ENCODE measurements around the gene TTYH2. TPM values are rescaled to one million over a fixed set of nuclear protein-coding genes. Genes with fewer than 3 reads are reported as not detected.

The TTYH2 gene
- total RNA-seq, 2 experiments from 2014 or later: 4.7 to 6.3 TPM

DNA sequence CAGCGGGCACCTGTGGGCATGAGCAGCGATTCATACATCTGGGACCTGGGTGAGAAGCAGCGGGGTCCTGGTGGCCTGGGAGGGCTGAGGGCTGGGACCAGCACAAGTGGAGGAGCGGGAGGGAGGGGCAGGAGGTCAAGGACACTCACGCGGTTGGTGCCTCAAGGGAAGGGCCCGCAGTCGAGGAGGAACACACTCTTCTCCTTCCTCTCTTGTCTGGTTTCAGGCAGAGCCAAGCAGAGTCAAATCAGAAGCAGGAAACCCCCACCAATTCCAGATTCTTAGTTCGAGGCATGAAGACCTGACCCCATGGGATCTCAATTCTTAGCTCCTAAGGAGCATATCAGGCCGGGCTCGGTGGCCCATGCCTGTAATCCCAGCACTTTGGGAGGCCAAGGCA, 76.3 kb downstream of the TTYH2 start:
- Mint-ChIP-seq H3K27ac (no peak overlapping the region), H3K4me1 (ENCODE audit: low read depth) (peaks cover 25% of the 10 kb centered on the region), H3K27me3 (ENCODE audit: low read depth) (peaks cover 2% of the 10 kb centered on the region), H3K36me3 (ENCODE audit: low read depth) (no peaks in the 10 kb centered on the region), H3K4me3 (no peak overlapping the region), H3K9me3 (ENCODE audit: insufficient read depth) (no peaks in the 10 kb centered on the region)
- ATAC-seq: no peak
- ChIA-PET CTCF (interaction anchor here (0.6 kb wide), 2 partner anchors 9 to 10 kb away, joined by 3 read pairs; no protein-coding TSS in a partner anchor), POLR2A (interaction anchor here (0.8 kb wide), 1 partner anchor 8 kb away, joined by 3 read pairs; no protein-coding TSS in a partner anchor)
- DNase-seq: no peak

DNA sequence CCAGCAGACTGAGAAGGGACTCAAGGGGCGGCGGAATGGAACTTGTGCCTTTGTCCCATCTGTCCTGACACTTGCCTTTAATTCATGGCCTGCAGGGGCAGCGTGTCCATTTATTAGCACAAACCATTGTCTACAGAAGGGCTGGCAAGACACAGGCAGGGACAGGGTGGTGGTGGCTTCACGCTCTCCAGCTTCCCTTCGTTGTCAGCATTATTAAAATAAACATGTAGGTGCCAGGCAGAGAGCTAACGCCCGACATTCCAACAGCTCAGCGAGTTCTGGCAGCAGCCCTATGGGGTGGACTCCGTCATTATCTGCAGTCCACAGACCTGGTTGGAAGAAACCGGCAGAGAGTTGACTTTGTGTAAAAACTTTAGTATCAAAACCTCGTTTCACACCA, 77.0 kb downstream of the TTYH2 start:
- CTCF ChIA-PET: interaction anchor here (0.6 kb wide), 1 partner anchor 8 kb away, joined by 3 read pairs; no protein-coding TSS in a partner anchor
- ATAC-seq: no peak
- no peak overlapping the region for H3K4me3 Mint-ChIP-seq

DNA sequence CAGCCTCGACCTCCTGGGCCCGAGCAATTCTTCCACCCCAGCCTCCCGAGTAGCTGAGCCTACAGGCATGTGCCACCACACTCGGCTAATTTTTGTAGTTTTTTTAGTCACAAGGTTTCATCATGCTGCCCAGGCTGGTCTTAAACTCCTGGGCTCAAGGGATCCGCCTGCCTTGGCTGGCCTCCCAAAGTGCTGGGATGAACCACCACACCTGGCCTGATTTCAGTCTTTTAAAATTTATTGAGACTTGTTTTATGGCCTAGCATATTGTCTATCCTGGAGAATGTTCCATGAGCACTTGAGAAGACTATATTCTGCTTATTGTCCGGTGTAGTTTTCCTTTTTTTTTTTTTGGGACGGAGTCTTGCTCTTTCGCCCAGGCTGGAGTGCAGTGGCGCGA, 79.1 kb downstream of the TTYH2 start:
- no peaks in the 10 kb centered on the region for H3K9me3 Mint-ChIP-seq (ENCODE audit: insufficient read depth)
- H3K36me3 Mint-ChIP-seq (ENCODE audit: low read depth): no peaks in the 10 kb centered on the region
- H3K4me3 Mint-ChIP-seq: no peak overlapping the region
- H3K27me3 Mint-ChIP-seq (ENCODE audit: low read depth): peaks cover 14% of the 10 kb centered on the region
- CTCF ChIA-PET: interaction anchor here (1.6 kb wide), 1 partner anchor 9 kb away, joined by 5 read pairs; no protein-coding TSS in a partner anchor
- DNase-seq: no peak
- POLR2A ChIA-PET: no interaction called here
- peaks cover 21% of the 10 kb centered on the region for H3K4me1 Mint-ChIP-seq (ENCODE audit: low read depth)
- no peak for ATAC-seq
- no peak overlapping the region for H3K27ac Mint-ChIP-seq

More for the DNA sequence above, 77.0 kb downstream of the TTYH2 start:
- DNase-seq: no peak
- peaks cover 18% of the 10 kb centered on the region for H3K4me1 Mint-ChIP-seq (ENCODE audit: low read depth)
- peaks cover 2% of the 10 kb centered on the region for H3K27me3 Mint-ChIP-seq (ENCODE audit: low read depth)
- POLR2A ChIA-PET: interaction anchor here (0.8 kb wide), 1 partner anchor 8 kb away, joined by 3 read pairs; no protein-coding TSS in a partner anchor
- H3K9me3 Mint-ChIP-seq (ENCODE audit: insufficient read depth): no peaks in the 10 kb centered on the region
- H3K27ac Mint-ChIP-seq: no peak overlapping the region
- H3K36me3 Mint-ChIP-seq (ENCODE audit: low read depth): no peaks in the 10 kb centered on the region

DNA sequence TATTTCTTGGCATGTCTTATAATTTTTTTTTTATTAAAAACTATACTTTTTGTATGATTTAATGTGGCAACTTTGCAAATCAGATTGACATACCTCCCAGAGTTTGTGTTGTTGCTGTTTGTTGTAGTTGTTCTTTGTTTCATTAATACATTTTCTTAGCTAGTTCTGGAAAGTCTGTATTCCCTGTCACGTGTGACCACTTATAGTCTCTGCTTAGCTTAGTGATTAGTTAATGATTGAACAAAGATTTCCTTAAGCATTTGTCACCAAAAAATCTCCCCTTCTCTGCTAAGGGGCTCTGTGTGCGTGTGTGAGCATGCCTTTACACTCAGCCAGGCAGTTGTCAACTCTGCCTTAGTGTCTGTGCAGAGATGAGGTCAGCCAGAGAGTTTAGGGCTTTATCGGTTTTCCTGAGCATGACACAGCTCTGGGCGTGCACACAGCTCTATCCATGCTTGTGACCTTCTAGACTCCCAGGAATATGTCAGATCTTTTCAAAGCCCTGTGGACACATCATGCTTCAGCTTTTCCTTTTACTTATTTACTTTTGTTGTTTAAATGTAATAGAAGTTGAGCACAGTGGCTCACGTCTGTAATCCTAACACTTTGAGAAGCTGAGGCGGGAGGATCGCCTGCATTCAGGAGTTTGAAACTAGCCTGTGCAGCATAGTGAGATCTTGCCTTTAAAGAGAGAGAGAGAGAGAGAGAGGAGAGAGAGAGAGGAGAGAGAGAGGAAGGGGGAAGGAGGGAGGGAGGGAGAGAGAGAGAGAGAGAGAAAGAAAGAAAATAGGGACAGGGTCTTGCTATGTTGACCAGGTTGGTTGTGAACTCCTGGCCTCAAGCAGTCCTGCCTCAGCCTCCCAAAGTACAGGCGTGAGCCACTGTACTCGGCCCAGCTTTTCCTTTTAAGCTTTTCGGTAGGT, 82.5 kb downstream of the TTYH2 start:
- no peaks in the 10 kb centered on the region for H3K36me3 Mint-ChIP-seq (ENCODE audit: low read depth)
- ATAC-seq: no peak
- H3K9me3 Mint-ChIP-seq (ENCODE audit: insufficient read depth): no peaks in the 10 kb centered on the region
- POLR2A ChIA-PET: interaction anchor here (0.9 to 1.2 kb wide), 2 partner anchors 9 to 83 kb away, joined by 3 read pairs; partner anchors contain the start of gene TTYH2
- no peak overlapping the region for H3K4me3 Mint-ChIP-seq
- CTCF ChIA-PET: interaction anchor here (0.9 to 3.3 kb wide), 11 partner anchors 8 to 96 kb away, joined by 3 to 22 read pairs (median 7); partner anchors contain the start of genes RPL38 and TTYH2
- H3K4me1 Mint-ChIP-seq (ENCODE audit: low read depth): peaks cover 7% of the 10 kb centered on the region
- H3K27me3 Mint-ChIP-seq (ENCODE audit: low read depth): peaks cover 16% of the 10 kb centered on the region
- DNase-seq: no peak
- H3K27ac Mint-ChIP-seq: no peak overlapping the region

DNA sequence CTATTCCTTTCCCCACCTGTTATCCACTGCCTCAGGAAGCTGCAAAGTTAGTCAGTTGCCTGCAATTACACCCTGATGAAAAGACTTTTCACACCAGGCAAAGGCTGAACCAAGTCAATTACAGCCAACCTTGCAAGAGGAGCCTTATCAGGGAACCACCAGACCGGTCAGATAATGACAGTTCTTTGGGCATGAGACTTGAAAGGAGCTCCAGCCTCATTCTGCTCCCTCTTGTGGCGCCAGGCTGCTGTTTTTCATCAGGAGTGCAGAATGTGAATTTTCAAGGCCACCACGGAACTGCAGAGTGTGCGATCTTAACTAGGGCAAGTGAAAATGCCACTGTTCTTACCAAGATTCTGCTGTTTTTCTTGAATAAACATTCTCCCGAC, 83.2 kb downstream of the TTYH2 start:
- peaks cover 10% of the 10 kb centered on the region for H3K4me1 Mint-ChIP-seq (ENCODE audit: low read depth)
- H3K27me3 Mint-ChIP-seq (ENCODE audit: low read depth): peaks cover 16% of the 10 kb centered on the region
- H3K9me3 Mint-ChIP-seq (ENCODE audit: insufficient read depth): no peaks in the 10 kb centered on the region
- ATAC-seq (peak; percentile 60), DNase-seq (peak; percentile 59)
- POLR2A ChIA-PET: interaction anchor here (1.2 kb wide), 1 partner anchor 84 kb away, joined by 3 read pairs; the partner anchor contains the start of gene TTYH2
- CTCF ChIA-PET: interaction anchor here (0.9 to 3.3 kb wide), 10 partner anchors 9 to 96 kb away, joined by 3 to 22 read pairs (median 6); partner anchors contain the start of genes RPL38 and TTYH2
- H3K36me3 Mint-ChIP-seq (ENCODE audit: low read depth): no peaks in the 10 kb centered on the region
- no peak overlapping the region for H3K4me3 Mint-ChIP-seq
- H3K27ac Mint-ChIP-seq: no peak overlapping the region

DNA sequence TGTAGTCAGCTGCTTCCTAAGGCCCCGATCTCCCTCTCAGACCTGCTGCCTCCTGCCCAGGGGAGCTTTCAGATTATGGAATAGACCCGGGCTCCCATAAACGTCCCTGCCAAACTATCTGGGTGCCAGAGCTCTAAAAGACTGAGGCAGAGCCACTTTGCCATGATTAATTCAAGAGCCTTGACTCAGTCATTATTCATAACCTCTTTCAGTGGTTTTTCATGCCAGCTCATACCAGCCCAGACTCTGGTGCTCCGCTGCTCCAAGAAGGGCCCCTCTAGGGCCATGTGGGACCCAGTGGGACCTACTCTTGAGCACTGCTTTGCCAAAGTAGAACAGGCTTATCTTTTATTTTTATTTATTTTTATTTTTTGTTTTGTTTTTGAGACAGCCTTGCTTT, 84.6 kb downstream of the TTYH2 start:
- Mint-ChIP-seq H3K27me3 (ENCODE audit: low read depth) (peaks cover 16% of the 10 kb centered on the region), H3K4me3 (no peak overlapping the region), H3K4me1 (ENCODE audit: low read depth) (peaks cover 10% of the 10 kb centered on the region), H3K27ac (no peak overlapping the region), H3K36me3 (ENCODE audit: low read depth) (no peaks in the 10 kb centered on the region), H3K9me3 (ENCODE audit: insufficient read depth) (no peaks in the 10 kb centered on the region)
- no peak for ATAC-seq
- no peak for DNase-seq
- ChIA-PET CTCF (interaction anchor here (0.7 to 3.6 kb wide), 6 partner anchors 8 to 85 kb away, joined by 3 to 22 read pairs (median 4); no protein-coding TSS in a partner anchor), POLR2A (no interaction called here)

DNA sequence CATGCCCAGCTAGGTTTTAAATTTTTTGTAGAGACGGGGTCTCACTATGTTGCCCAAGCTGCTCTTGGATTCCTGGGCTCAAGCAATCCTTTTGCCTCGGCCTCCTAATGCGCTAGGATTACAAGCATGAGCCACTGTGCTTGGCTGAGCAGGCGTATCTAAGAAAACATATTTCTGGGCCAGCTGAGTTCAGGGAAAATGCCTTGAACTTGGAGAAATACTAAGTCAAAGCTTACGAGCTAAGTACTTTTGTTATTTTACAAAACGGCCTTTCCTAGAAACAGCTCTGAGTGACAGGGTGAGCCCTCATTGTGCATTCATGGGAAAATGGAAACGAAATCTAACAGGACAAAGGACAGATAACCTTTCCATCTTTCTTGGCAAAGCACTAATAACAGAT, 85.4 kb downstream of the TTYH2 start:
- ChIA-PET CTCF (interaction anchor here (0.7 to 3.6 kb wide), 6 partner anchors 9 to 89 kb away, joined by 3 to 19 read pairs (median 4); no protein-coding TSS in a partner anchor), POLR2A (no interaction called here)
- no peak overlapping the region for H3K27ac Mint-ChIP-seq
- no peak overlapping the region for H3K4me3 Mint-ChIP-seq
- no peaks in the 10 kb centered on the region for H3K9me3 Mint-ChIP-seq (ENCODE audit: insufficient read depth)
- H3K4me1 Mint-ChIP-seq (ENCODE audit: low read depth): peaks cover 10% of the 10 kb centered on the region
- no peaks in the 10 kb centered on the region for H3K36me3 Mint-ChIP-seq (ENCODE audit: low read depth)
- DNase-seq: no peak
- ATAC-seq: no peak
- H3K27me3 Mint-ChIP-seq (ENCODE audit: low read depth): peaks cover 16% of the 10 kb centered on the region

DNA sequence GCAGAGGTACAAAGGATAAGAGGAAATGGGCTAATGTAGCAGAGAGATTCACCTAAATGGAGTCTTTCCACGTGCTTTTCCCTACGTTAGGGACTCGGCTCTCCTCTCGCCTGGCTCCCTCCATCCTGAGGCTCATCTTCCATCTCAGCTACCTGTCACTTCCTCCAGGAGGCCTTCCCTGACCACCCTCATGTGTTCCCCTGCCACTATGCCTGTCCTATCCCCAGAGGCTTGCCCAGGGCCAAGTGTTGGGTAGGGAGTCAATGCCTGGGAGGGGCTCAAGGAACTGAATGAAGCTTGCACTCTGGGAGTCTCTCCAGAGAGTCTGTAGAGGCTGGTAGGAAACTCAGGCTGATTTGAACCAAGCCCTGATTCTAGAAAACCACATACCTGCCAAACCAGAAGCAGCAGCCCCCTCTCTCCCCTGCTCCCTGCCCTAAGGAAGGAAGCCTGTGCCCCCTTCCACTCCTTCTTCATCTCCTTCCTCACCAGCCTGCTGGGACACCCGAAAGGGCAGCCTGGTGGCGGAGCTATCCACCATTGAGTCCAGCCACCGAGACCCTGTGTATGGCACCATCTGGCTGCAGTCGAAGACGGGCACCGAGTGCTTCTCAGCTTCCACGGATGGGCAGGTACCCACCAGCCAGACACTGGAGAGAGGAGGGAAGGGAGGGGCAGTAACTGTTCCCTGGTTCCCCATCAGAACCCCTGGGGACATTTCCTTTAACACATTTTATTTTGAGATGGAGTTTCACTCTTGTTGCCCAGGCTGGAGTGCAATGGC, 86.0 kb downstream of the TTYH2 start:
- H3K27me3 Mint-ChIP-seq (ENCODE audit: low read depth): peaks cover 16% of the 10 kb centered on the region
- H3K4me1 Mint-ChIP-seq (ENCODE audit: low read depth): peaks cover 10% of the 10 kb centered on the region
- DNase-seq (no peak), ATAC-seq (no peak)
- POLR2A ChIA-PET: no interaction called here
- H3K36me3 Mint-ChIP-seq (ENCODE audit: low read depth): no peaks in the 10 kb centered on the region
- H3K9me3 Mint-ChIP-seq (ENCODE audit: insufficient read depth): no peaks in the 10 kb centered on the region
- CTCF ChIA-PET: interaction anchor here (1.1 to 3.6 kb wide), 5 partner anchors 14 to 90 kb away, joined by 3 to 19 read pairs (median 4); no protein-coding TSS in a partner anchor
- no peak overlapping the region for H3K27ac Mint-ChIP-seq
- H3K4me3 Mint-ChIP-seq: no peak overlapping the region

DNA sequence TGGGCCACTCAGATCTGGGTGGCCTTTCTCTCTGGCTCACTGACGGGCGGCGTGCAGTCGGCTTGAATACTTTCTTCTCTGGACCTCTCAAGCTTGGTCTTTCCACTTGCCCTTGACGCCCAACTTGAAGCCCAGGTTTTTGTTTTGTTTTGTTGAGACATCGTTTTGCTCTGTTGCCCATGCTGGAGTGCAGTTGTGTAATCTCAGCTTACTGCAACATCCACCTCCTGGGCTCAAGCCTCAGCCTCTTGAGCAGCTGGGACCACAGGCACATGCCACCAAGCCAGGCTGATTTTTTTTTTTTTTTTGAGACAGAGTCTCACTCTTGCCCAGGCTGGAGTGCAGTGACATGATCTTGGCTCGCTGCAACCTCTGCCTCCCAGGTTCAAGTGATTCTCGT, 89.9 kb downstream of the TTYH2 start:
- H3K27me3 Mint-ChIP-seq (ENCODE audit: low read depth): peaks cover 6% of the 10 kb centered on the region
- ChIA-PET CTCF (interaction anchor here (0.7 to 1.1 kb wide), 2 partner anchors 50 to 230 kb away, joined by 3 read pairs; no protein-coding TSS in a partner anchor), POLR2A (no interaction called here)
- DNase-seq: no peak
- no peaks in the 10 kb centered on the region for H3K9me3 Mint-ChIP-seq (ENCODE audit: insufficient read depth)
- H3K27ac Mint-ChIP-seq: no peak overlapping the region
- H3K4me3 Mint-ChIP-seq: no peak overlapping the region
- H3K36me3 Mint-ChIP-seq (ENCODE audit: low read depth): no peaks in the 10 kb centered on the region
- peaks cover 20% of the 10 kb centered on the region for H3K4me1 Mint-ChIP-seq (ENCODE audit: low read depth)
- no peak for ATAC-seq

DNA sequence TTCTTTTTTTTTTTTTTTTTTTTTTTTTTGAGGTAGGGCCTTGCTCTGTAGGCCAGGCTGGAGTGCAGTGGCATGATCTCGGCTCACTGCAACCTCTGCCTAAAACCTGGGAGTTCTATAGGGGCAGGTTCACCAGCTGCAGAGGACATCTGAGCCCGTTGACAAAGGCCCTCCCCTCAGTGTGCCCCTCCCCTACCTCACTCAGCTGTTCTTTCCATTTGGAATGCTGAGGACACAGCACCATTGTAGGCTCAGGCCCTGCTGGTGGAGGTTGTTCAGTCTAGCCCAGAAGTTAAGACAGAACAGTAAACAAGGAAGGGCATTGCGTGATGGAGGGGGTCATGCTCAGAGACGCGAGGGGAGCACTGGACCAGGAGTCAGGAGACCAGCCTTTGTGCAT, 90.8 kb downstream of the TTYH2 start:
- DNase-seq (no peak), ATAC-seq (no peak)
- Mint-ChIP-seq H3K9me3 (ENCODE audit: insufficient read depth) (no peaks in the 10 kb centered on the region), H3K27ac (no peak overlapping the region), H3K4me1 (ENCODE audit: low read depth) (peaks cover 20% of the 10 kb centered on the region), H3K27me3 (ENCODE audit: low read depth) (peaks cover 5% of the 10 kb centered on the region), H3K4me3 (no peak overlapping the region), H3K36me3 (ENCODE audit: low read depth) (no peaks in the 10 kb centered on the region)
- CTCF ChIA-PET: interaction anchor here (1.1 kb wide), 1 partner anchor 10 kb away, joined by 4 read pairs; no protein-coding TSS in a partner anchor
- POLR2A ChIA-PET: no interaction called here

DNA sequence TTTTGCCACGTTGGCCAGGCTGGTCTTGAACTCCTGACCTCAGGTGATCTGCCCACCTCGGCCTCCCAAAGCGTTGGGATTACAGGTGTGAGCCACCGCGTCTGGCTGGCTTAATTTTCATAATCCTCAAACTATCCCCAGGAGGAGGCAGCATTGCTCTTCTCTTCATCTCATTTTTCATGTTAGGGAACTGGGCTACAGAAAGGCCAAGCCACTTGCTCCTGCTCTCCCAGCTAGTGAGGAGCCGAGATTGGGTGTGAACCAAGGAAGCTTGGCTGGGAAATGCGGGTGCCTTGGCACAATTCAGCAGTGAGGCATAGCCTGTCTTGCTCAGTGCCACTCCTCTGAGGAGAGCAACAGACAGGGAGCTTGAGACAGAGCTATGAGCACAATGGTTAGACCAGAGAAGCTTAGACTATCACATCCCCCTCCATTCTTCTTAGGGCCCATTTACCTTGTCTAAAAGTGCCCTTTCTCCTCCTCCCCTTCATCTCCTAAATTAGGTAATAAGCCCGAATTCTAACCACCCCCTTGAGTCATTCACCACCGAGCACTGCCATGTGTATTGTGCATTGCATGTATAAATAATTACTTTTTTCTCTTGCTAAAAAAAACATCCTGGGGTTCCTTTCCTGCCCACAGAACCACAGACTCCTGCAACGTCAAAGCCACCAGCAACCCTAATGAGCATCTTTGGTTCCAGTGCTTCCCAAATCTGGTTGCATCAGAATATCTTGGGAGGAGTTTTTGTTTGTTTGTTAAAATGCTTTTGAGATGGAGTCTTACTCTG, 92.7 kb downstream of the TTYH2 start:
- ChIA-PET POLR2A (no interaction called here), CTCF (interaction anchor here (0.9 to 1.3 kb wide), 3 partner anchors 10 to 47 kb away, joined by 3 to 4 read pairs (median 3); no protein-coding TSS in a partner anchor)
- H3K27me3 Mint-ChIP-seq (ENCODE audit: low read depth): peaks cover 4% of the 10 kb centered on the region
- no peaks in the 10 kb centered on the region for H3K36me3 Mint-ChIP-seq (ENCODE audit: low read depth)
- DNase-seq (no peak), ATAC-seq (no peak)
- H3K4me1 Mint-ChIP-seq (ENCODE audit: low read depth): peaks cover 20% of the 10 kb centered on the region
- H3K4me3 Mint-ChIP-seq: no peak overlapping the region
- no peaks in the 10 kb centered on the region for H3K9me3 Mint-ChIP-seq (ENCODE audit: insufficient read depth)
- H3K27ac Mint-ChIP-seq: no peak overlapping the region
